ENCODE data around the gene TMEM233.
"Not testable (repeated sequence)": the region's sequence is repeated elsewhere in the genome, so short reads cannot be mapped to it uniquely, and the experiment has no call there.

DNA sequence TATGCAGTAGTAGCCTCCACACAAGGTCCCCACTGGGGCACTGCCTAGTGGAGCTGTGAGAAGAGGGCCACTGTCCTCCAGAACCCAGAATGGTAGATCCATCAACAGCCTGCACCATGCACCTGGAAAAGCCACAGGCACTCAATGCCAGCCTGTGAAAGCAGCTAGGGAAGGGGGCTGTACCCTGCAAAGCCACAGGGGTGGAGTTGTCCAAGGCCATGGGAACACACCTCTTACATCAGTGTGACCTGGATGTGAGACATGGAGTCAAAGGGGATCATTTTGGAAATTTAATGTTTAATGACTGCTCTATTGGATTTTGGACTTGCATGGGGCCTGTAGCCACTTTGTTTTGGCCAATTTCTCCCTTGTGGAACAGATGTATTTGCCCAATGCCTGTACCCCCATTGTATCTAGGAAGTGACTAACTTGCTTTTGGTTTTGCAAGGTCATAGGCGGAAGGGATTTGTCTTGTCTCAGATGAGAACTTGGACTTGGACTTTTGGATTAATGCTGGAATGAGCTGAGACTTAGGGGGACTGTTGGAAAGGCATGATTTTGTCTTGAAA is 24.8 kb downstream of the TMEM233 start:
- not testable (repeated sequence) for TF ChIP-seq POLR2A, EP300 (IDR thresholded peaks at IDR 0.05)
- TF ChIP-seq, protein P1, sequence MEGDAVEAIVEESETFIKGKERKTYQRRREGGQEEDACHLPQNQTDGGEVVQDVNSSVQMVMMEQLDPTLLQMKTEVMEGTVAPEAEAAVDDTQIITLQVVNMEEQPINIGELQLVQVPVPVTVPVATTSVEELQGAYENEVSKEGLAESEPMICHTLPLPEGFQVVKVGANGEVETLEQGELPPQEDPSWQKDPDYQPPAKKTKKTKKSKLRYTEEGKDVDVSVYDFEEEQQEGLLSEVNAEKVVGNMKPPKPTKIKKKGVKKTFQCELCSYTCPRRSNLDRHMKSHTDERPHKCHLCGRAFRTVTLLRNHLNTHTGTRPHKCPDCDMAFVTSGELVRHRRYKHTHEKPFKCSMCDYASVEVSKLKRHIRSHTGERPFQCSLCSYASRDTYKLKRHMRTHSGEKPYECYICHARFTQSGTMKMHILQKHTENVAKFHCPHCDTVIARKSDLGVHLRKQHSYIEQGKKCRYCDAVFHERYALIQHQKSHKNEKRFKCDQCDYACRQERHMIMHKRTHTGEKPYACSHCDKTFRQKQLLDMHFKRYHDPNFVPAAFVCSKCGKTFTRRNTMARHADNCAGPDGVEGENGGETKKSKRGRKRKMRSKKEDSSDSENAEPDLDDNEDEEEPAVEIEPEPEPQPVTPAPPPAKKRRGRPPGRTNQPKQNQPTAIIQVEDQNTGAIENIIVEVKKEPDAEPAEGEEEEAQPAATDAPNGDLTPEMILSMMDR (IDR thresholded peaks at IDR 0.05) = not testable (repeated sequence)

All from suprapubic skin (tissue), 3 donors.